Activated CD4-positive, alpha-beta T cell treated with anti-CD3 and anti-CD28 coated beads, Interleukin-2, amount 50 U/mL, for 48 hours (primary cell): ENCODE results near the gene HMCN2.

ENCODE experiments used
- DNase-seq, 2 experiments: peaks; one replicate each; pipeline ENCODE4 v3.0.0-alpha.2; 2020

The HMCN2 gene

DNA sequence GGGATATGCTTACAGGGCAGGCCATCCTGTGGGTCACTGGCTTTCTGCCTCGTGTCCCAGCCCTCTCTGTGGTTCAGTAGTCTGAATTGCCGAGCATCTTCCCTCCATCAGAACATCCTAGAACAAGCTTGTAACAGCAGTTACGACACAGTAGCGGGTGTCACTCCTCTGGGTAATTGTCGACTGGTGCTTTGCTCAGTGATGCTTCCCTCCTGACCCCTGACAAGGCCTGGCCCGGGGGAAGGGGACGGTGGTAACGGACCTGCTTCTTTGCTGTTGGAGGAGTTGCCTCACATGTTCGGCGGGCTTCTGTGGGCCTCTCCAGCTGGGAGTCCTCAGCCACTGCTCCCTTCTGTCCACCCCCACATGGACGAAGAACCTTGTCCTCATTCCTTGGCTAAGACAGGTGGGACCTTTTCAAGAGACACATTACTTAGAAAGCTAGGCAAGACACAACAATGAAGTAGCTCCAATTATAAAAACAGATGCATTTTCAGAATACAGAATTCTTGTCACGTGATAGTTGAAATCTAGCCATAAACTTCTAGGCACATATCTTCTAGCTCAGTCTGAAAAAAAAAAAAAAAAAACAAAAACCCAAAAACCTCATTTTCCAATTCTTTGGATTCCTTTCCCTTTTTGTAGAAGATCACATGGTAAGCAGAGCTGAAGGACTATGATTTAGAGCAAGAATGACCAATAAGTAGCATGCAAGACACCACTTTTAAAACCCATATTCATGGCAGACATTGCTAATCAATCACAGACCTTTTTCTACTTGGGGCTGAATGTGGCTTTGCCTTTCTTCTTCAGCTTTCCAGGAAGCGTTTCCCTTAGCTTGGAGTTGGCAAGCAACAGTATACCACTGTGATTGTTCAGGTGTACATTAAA lies 25.0 kb downstream of the HMCN2 start:
- DNase-seq = no peak

DNA sequence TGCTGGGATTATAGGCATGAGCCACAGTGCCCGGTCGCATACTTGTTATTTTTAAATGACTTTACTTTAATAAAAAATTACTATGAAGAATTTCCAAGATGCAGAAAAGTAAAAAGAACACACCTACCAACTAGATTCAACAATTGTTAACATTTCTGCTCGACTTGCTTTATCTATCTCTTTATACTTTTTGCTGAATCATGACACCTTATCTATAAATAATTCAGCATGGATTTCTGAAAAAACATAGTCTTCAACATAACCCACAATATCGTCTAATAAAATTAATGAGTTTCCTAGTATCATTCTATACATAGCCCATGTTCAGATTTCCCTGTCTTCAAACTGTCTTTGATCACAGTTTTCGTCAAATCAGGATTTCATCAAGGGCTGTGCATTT lies 25.9 kb downstream of the HMCN2 start:
- no peak for DNase-seq

DNA sequence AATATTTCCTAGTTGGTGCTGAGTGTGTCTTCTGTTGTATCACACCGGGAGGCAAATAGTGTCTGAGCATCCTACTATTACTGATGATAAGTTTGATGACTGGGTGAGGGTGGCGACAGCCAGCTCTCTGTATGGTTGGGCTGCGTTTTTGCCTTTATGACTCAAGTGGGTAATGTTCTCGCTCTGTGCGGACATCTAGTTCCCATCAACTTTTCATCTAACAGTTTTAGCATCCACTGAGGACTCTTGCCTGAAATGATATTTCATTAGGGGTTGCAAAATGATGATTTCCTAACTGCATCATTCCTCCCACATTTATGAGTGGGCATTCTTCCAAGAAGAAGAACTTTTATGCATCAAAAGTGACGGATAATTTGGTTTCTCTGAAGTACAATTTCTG lies 26.5 kb downstream of the HMCN2 start:
- no peak for DNase-seq

DNA sequence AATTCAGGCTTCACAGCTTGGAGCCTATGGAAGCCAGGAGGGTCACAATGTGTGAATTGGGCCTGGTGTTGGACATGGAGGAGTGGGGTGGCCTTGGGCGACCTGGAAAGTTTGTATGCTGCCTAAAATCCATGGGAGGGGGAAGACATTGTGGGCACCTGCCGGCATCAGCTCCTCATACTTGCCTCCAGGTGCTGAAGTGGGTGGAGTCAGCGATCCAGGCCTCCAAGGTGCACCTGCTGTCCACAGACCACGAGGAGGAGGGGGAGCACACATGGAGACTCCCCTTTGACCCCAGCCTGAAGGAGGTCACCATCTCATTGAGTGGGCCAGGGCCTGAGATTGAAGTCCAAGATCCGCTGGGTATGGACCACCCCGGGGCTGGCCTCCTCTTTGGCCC lies 29.1 kb downstream of the HMCN2 start:
- DNase-seq = no peak

DNA sequence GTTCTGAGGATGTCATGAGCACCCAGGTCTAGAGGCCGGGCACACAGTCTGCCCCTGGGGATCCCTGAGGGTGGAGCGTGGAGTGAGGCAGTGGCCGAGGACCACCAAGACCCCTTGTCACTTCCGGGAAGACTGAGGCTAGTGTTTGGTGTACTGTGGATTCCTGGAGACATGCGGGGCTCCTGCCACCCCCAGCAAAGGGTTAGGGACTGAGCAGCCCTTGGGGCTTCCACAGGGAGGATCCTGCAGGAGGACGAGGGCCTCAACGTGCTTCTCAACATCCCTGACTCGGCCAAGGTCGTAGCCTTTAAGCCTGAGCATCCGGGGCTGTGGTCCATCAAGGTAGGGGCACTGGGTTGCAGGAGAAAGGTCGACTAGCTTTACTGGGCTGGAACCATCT lies 29.9 kb downstream of the HMCN2 start:
- DNase-seq = no peak

DNA sequence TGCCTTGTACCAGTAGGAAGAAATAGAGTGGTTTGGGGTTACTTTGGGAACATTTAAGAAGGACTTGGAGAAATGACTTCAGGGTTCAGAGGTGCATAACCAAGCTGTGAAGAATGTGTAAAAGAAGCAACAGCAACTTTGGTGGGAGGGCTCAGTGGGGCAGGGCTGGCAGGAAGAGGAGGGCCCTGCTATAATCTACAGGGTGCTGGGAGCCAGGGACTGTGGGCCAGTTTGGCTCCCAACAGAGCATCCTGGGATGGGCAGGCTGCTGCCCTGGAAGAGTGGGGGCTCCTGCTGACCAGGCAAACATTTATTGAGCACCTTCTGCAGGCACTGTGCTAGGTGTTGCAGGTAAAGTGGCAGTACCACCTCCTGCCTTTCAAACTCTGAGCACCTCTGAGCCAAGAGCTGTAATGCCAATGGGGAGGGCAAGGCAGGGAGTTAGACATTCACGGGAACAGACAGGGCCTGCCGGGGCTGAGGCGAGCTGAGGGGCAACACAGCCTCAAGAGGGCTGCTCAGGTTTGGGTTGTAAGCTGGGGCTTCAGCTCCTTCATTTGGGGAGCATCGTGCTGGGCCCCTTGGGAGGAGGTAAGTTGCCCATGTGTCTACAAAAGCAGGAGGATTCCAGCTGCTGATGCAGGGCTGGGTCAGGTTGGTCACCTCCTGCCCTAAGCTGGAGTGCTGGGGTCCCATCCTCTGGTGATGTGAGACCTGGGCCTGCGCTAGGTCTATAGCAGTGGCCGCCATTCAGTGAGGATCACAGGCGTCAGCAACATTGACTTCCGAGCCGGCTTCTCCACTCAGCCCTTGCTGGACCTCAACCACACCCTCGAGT lies 30.6 kb downstream of the HMCN2 start:
- no peak for DNase-seq

DNA sequence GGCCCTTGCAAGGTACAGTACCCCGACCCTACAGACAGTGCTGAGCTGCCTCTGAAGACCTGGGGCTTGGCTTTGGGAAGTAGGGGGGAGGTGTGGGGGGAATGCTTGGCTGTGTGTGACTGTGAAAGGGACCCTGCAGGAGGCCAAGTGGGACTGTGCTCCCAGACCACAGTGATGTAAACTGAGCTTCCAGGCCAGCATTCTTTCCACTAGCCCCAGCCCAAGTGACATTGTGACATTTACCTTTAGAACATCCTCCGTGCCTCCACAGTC lies 31.2 kb downstream of the HMCN2 start:
- no peak for DNase-seq

DNA sequence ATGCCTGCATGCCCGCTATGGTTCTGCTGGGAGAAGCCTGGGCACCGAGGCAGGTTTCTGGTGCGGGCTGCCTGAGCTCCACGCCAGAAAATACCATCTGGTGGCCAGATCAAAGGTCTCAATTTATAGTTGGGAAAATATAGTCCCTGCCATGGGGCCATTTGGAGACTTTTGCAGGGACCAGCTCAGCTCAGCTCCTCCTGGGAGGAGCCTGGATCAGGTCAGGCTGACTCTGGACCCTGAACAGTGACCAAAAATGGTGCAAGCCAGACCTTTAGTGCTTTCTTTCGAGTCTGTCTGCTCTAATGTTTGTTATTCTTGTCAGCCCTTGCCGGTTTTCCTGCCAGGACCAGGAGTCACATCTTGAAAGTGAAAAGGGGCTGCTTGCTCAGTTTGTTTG lies 31.8 kb downstream of the HMCN2 start:
- no peak for DNase-seq

DNA sequence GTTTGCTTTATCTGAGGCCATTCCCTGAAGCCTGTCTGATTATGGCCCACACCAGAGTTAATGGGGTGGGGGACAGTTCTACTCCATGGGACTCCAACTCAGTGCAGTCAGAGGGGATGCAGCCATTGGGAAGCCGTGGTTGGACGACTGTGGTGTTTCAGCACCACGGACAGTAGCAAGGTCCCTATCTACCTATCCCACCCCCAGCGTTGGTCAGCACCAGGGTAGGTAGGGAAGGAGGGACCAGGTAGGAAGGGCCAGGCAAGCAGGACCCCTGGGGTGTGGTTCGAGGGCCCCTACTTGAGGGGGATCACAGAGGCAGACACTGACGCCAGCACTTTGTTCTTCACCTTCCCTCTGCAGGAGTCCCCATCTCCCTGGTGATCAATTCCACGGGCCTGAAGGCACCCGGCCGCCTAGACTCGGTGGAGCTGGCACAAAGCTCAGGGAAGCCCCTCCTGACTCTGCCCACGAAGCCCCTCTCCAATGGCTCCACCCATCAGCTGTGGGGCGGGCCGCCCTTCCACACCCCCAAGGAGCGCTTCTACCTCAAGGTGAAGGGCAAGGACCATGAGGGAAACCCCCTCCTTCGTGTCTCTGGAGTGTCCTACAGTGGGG lies 33.2 kb downstream of the HMCN2 start:
- DNase-seq = no peak

DNA sequence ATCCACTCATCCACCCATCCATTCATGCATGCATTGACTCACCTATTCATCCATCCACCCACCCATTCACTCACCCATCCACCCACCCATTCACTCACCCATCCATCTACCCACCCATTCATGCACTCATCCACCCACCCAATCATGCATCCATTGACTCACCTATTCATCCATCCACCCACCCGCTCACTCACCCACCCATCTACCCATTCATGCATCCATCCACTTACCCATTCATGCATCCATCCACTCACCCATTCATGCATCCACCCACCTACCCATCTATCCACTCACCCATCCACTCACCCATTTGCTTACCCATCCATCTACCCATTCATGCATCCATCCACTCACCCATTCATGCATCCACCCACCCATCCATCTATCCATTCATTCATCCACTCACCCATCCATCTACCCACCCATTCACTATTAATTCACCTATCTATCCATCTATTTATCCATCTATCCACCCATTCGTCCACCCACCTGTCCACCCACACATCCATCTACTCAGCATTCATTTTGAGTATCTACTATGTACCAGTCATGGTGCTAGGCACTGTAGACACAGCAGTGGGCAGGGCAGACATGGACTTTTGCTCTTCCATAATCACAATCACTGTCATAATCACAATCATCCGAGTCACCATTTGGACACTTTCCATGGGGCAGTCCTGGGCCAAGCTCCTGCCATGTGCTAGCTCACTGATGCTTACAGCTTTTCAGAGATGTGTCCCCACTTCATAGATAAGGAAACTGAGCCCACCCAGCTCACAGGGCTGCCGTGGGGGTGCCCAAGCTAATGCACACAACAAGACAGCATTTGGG lies 34.4 kb downstream of the HMCN2 start:
- DNase-seq = no peak

DNA sequence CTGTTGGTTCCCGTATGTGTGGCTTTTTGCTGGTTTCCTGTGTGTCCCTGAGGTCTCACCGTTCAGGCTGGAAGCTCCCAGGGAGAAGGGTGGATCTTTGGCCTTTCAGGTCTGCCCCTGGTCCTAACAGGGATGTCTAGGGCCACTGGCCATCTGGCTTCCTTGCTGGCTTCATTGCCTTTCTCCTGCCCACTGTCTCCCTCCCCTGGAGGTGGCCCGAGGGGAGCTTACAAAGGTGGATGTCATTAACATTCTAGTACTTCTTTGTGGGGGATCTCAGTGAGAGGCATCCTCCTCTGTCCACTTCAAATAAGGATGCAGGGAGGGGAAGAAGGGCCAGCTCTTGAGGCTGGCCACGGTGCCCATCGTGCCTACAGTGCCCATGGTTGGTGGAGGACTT lies 35.2 kb downstream of the HMCN2 start:
- DNase-seq = no peak

DNA sequence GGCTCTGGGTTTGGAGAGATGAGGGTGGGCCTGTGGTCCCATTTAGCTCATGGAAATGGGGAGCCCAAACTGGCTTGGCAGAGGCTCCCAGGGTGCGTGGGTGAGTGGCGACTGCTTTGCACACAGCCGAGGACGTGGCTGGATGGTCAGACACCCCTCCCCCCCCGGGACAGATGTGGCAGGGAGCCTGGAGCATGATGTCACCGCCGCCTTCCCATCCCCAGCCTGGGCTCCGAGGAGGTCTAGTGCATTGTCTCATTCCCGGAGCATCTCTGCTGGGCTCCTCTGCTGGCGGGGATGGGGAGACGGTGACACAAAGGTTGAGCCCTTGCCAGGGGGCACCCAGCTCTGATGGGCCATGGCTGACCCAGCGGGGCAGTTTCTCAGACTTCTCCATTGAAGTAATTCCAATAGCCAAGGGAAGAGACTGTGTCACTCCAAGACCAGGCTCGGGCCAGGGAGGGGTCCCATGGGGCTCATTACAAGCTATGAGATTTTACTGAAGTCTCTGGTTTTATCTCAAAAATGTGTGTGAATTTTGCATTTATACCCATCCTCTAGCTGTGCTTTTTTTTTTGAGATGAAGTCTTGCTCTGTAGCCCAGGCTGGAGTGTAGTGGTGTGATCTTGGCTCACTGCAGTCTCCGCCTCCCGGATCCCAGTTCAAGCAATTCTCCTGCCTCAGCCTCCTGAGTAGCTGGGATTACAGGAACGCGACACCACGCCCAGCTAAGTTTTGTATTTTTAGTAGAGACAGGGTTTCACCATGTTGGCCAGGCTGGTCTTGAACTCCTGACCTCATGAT lies 36.1 kb downstream of the HMCN2 start:
- no peak for DNase-seq

DNA sequence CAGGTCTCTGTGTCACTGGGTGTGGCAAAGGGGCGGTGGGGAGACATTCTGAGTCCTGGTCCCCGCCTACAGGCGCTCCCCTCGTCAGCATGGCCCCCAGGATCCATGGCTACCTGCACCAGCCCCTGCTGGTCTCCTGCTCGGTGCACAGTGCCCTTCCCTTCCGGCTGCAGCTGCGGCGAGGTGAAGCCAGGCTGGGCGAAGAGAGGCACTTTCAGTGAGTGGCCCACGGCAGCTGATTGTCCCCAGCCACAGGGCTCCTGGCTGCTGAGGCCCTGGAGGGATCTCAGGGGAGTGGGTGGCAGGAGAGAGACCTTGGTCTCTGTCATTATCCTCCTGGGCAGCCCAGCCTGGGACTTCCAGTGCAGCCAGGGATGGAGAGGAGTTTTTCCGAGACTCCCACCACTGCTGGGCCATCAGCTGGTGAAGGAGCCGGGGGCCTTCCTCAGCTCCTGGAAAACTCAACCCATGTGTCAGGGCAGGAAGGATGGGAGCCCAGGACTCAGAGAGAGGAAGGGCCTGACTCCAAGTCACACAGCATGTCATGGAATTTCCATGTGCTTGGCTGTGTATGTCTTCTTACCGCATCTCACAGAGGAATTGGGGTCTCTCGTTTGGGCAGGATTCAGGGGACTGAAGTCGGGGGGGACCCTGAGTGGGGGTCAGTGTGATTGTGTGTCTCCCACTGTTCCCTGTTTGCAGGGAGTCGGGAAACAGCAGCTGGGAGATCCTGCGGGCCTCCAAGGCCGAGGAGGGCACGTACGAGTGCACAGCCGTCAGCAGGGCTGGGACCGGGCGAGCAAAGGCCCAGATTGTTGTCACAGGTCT lies 37.4 kb downstream of the HMCN2 start:
- no peak for DNase-seq

DNA sequence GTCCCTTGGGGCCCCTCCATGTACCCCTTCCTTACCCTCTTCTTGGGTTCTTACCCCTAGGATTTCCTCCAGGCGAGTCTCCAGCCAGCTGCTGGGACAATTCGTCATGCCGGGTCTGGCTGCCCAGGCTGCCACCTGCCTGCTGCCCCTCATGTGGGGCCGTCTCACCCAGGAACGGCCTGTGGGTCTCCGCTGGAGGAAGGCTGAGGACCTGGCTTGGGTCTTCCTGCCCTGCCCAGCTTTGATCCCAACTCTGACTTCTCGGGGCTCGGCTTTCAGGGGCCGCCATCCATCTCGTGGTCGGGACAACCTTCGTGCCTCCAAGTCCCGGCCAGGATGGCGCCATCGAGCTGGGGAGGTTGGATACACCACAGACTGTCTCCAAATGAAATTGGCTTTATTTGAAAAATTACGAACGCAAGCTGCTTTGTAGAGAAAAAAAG lies 38.1 kb downstream of the HMCN2 start:
- no peak for DNase-seq

DNA sequence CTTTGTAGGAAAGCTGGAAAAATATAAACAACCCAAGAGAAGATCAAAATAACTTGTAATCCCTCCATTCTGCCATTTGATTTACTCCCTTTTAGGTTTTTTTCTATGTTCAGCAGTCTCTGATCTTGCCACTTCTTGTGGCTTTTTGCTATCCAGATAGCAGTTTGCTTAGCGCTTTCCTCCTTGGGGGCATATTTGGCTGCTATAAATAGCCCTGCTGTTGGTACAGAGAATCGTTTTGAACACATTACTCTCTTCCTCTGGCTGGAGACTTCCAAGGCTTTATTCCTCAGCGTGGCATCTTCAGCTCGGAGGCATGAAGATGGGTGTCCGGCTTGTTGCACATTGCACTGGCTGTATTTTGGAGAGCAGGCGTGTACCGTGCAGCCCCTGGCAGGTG lies 38.6 kb downstream of the HMCN2 start:
- no peak for DNase-seq

DNA sequence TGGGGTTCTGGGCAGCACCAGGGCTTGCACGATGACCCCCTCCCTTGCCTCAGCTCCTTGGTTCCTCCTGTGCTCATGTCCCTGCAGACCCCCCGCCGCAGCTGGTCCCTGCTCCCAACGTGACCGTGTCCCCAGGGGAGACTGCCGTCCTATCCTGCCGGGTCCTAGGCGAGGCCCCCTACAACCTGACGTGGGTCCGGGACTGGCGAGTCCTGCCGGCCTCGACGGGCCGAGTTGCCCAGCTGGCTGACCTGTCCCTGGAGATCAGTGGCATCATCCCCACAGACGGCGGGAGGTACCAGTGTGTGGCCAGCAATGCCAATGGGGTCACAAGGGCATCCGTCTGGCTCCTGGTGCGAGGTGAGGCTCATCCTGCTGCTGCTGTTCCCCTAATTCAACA lies 39.1 kb downstream of the HMCN2 start:
- no peak for DNase-seq

DNA sequence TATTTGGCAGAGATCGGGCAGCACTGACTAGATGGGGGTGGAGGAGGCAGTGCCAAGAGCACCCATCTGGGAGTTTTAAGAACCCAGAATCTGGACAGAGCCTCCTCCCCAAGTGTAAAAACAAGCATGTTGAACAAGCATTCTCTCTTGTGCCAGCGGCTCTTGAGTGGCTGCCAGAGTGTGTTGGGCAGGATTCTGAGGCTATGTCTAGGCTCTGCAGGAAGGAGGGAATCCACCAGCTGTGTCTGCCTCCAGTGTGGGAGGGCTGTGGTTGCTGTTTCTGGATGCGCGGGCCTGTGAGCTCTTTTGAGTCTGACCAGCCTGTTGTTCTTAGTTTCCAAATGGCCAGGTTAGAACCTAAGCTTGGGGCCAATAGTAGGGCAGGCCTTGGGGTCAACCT lies 39.8 kb downstream of the HMCN2 start:
- no peak for DNase-seq

DNA sequence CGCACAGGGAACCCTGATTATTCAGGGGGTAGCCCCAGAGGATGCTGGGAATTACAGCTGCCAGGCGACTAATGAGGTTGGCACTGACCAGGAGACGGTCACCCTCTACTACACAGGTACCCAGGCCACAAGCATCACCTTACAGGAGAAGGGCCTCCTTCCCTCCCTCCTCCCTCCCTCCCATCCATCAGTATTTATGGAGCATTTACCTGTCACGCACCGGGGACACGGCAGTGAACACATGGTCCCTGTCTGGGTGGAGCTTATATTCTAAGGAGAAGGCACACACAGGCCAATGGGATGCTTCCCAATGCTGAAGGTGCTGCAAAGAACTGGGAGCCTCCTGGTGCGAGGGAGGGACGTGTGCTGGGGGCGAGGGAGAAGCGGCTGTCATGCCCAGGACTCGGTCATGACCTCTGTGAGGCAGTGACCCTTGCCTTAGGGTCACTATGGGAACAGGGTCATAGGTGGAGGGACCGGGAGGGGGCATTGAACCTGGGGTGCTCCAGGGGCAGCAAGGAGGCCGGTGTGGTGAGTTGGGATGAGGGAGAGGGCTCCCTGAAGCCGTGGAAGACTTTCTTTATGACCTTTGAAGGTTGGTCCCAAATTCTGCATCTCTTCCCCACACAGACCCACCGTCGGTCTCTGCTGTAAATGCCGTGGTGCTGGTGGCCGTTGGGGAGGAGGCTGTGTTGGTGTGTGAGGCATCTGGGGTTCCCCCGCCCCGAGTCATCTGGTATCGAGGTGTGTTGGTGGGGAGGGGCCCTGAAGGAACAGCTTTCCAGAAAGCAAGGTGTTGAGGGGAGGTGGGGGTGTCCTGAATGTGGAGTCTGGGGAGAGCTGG lies 41.5 kb downstream of the HMCN2 start:
- no peak for DNase-seq

DNA sequence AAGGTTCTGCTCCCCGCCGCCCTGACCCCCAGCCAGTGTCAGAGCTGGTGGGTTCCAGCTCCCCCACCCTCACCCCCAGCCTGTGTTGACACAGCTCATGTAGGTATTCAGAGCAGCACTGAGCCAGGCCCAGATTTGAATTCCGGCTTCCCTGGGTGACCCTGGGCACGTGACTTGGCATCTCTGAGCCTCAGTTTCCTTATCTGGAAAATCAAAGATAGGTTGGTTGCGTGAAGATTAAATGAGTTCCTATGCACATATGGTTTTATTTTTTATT lies 42.0 kb downstream of the HMCN2 start:
- DNase-seq = no peak

DNA sequence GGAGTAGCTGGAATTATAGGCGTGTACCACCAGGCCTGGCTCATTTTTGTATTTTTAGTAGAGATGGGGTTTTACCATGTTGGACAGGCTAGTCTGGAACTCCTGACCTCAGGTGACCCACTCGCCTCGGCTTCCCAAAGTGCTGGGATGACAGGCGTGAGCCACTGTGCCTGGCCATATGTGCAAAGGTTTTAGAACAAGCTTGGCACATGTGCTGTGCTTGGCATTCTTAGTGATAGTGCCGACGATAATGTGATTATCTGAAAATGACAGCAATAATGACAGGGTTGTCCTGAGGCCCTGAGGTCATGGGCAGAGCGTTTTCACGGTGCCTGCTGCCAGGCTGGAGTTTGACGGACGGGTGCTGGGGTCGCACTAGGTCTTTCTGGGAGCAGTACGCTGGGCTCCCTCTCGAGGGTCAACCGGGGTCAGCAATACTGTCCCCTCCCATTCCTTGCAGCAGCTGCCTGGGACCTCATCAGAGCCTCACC lies 42.6 kb downstream of the HMCN2 start:
- DNase-seq = no peak
